HG02885 (cell line): ENCODE results near the gene SLC27A2.
A peak's percentile ranks its signal among the peaks of the same experiment; 100 is the strongest.

Experiments
- ATAC-seq: cut with Tn5 transposase; IDR thresholded peaks from one replicate; pipeline ENCODE4 v1.9.1; 2021; ENCODE audit warnings: mild to moderate bottlenecking; ENCODE audit not compliant: unreplicated experiment, poor library complexity

The SLC27A2 gene

GRCh38 chr15:50233192-50233736 lies 51.3 kb downstream of the SLC27A2 start:
- no peak for ATAC-seq

GRCh38 chr15:50234764-50235163 lies 52.8 kb downstream of the SLC27A2 start:
- ATAC-seq: no peak

- ATAC-seq: no peak
Measured at GRCh38 chr15:50235794-50236193, 53.8 kb downstream of the SLC27A2 start.

GRCh38 chr15:50236433-50236832 lies 54.4 kb downstream of the SLC27A2 start:
- no peak for ATAC-seq

DNA sequence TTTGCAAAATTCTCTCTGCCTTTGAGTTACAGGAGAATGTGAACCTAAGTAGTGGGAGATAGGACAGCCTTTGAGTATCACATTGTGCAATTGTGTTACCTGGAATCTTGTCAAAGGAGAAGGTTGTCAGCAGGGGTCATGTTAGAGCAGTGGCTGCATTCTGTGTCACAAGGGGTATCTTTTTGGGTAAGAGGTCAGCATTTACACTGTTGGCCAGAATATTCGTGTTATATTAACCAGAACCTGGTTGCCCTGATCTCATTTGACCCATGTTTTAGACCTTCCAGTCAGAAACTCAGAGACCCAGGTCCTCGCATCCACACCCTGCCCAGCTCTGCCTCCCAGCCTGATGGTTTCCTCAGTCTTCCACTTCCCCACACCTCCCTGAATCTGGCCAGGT lies 56.3 kb downstream of the SLC27A2 start:
- no peak for ATAC-seq

- no peak for ATAC-seq
Measured at GRCh38 chr15:50241684-50242450, 59.9 kb downstream of the SLC27A2 start.

DNA sequence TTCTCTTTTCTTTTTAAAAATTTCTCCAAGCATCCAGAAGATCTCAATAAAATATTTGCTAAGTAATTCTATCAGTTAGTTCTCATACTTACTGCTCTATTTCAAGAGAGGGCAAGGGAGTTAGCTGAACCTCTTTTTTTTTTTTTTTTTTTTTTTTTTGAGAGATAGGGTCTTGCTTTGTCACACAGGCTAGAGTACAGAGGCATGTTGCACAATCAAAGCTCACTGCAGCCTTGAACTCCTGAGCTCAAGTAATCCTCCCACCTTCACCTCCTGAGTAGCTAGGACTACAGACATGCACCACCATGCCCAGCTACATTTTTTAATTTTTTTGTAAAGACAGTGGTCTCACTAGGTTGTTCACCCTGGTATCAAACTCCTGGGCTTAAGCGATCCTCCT lies 62.2 kb downstream of the SLC27A2 start:
- no peak for ATAC-seq

DNA sequence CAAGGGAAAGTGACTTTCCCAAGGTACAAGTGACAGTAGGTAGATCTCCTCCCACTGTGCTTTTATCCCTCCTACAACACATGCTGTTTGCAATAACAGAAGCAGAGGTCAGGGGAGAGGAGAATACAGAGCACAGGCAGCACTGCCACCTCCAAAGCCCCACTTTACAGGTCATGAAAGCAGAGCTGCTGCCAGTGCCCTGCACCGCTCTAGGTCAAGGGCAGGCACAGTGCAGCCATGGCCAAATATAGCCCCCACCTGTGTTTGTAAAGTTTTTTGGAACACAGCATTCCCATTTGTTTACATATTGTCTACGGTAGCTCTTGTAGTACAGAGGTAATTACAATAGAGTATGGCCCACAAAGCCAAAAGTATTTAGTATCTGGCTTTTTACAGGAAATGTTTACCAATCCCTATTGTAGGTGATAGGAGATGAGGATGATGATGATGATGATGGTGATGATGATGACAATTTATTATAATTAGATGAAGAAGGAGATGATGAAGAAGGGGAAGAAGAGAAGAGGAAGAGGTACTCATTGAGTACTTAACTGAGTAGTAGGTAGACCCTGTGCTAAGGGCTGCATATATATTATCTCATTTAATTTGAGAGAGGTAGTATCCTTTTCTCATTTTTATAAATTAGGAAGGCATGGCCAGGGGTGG lies 63.1 kb downstream of the SLC27A2 start:
- ATAC-seq: no peak

DNA sequence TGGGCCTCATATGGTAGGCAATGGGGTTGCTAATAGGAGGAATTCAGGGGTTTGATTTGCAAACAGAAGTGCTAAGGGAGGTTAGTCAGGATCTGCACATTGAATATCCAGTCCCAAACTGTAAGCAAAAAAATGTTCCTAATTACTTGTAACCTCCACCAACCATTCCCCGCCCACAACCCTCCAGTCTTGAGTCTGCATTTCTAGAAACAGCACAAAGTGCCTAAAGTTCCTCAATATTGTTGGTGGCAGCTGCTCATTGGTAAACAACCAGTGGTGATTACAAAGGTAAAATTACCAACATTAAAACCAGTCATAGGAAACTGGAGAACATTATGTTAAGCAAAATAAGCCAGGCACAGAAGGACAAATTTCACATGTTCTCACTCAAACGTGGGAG lies 64.6 kb downstream of the SLC27A2 start:
- ATAC-seq: no peak

GRCh38 chr15:50247819-50248655 lies 66.0 kb downstream of the SLC27A2 start:
- ATAC-seq: peak; percentile 99

DNA sequence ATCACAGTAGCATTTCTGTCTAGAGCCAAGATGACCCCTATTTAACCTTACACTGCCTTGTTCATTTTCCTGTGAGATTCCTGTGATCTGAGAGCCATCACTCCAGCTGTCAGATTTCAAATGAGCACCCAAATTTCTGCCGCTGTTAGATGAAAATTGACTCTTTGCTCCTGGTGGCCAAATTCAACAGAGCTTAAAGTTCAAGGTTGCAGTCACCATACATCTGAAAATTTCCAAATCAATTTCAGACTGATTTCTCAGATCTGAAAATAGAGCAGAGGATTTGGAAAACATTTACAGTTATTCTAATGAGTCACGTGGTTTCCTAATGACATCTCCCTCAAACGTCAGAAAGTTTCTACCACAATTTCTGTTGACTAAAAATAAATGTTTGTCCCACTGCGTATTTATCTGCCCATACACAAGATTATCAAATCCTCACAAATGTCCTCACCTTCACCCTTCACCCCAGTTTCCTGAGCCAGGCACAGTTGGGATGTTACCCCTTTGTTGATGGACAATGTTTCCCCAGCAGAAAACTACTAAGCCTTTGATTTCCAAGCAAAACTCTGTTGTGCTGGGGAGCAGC lies 67.1 kb downstream of the SLC27A2 start:
- ATAC-seq: no peak

- ATAC-seq: no peak
Measured at GRCh38 chr15:50249704-50250103, 67.7 kb downstream of the SLC27A2 start.

DNA sequence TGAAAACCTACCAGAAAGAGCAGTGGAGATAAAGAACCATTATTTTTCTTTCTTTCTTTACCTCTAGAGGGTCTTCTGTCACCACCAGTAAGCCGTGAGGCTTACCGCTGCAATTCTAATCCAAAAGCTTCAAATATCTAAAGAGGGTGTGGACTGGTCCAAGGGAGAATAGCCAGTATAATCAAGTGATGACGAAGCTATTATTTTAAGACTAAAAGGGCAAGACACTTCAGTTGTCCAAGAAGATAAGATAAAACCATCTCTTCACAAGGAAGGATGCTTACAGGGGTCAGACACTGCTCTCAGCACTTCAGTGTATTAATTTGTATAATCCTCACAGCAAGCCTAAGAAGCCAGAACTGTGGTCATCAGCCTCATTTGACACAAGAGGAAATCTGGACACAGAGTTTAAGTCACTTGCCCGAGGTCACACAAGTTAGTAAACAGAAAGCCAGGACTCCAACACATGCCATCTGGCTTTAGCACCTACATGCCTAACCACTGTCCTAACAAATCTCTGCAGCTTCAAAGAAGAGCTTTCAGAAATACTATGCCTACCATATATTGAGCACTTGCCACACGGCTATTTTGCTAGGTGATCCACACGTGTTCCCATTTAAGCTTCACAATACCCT lies 68.9 kb downstream of the SLC27A2 start:
- no peak for ATAC-seq

GRCh38 chr15:50251638-50252182 lies 69.7 kb downstream of the SLC27A2 start:
- ATAC-seq: no peak

DNA sequence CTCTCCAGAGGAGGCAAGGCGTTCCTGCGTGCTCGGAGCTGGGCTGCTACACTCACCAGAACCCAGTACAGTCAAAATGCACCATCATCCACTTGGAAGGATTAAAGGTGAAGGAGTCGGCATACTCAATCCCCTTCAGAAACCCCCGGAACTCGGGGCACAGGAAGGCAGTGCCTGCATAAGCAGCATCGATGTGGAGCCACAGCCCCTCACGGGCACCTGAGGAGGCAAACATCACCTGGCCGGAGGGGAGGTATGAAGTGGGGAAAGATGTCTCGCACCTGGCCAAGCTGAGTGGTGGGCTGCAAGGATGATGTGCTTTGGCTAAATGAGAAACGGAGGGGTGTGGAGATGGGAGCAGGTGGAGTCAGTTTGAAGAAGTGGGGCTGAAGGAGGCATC lies 70.6 kb downstream of the SLC27A2 start:
- no peak for ATAC-seq

DNA sequence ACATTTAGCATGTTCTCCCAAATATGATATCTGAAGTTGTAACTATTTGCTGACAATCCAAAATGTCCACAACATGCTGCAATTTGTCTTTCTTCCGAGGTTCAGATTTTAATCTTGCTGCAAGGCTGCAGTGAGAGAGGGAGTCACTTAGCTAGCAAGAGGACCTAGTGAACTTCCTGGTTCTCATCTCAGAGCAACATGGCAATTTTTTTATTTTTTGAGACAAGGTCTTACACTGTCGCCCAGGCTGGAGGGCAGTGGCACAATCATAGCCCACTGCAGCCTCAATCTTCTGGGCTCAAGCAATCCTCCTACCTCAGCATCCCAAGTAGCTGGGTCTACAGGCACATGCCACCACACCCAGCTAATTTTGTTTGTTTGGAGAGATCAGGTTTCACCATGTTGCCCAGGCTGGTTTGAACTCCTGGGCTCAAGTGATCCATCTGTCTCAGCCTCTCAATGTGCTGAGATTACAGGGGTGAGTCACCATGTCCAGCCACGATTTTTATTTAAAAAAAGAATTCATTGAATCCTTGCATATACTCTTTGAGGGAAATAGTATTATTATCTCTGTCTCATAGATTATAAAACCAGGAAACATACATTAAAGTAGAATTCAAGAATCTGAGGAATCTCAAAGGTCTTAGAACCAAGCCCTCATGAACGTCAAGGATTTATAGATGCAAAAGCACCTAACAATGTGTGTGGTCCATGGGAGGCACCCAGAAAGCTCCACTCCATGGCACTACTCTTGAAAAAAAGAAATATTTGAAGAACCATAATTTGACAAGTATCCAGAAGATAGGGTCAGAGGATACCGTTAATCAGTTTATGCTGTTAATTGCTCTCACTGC lies 74.4 kb downstream of the SLC27A2 start:
- ATAC-seq: no peak

DNA sequence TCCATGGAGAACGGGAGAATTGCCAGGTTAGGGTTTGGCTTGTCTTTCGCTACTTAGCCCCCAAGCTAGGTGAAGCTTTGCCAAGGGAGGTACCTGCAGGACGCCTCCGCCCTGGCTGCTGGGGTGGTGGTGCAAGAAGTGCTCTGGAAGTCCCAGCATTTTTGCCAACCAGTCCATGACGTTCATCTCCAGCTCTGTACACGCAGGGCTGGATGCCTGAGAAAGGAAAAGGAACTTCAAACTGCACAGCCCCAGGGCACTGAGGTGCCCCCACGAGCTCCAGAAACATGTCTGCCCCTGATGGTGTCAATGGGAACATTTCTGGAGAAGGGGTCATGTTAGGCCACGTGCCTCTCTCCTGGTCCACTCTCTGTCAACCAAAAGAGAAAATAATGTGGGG lies 75.3 kb downstream of the SLC27A2 start:
- ATAC-seq: no peak

DNA sequence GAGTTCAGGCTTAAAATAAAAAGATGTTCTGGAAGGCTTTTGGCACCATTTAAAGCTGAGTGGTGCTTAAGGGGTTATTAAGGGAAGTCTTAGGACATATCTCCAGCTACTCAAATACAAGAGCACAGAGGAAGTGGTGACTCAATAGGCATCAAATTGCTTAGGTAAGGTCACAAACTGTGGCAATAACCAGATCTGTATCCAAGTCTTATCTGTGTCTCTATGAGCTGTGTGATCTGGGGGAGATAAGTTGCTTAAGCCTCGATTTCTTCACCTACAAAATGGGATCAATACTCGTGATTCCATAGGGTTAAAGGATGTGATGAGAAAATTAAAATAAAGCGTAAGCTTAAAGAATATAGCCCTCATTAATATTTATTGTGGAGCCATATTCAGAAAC lies 75.9 kb downstream of the SLC27A2 start:
- ATAC-seq: no peak

DNA sequence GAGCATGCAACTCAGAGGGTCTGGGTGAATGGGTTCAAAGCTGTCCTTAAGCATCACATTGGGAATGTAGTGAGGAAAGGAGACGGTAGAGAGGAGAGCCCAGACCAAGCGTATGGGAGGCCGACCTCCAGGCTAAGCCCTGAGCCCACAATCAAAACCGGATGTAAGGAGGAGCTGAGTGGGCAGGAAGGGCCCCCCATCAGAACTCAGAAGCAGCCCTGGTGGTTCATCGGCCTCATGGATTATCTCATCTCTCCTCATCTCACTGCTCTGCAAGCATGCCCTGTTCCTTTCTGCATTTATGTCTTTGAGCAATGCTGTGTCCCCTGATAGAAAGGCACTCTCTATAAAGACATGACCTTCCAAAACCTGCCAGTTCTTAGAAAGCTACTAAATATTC lies 77.3 kb downstream of the SLC27A2 start:
- no peak for ATAC-seq
